ENCODE results near the gene USP46.
A peak's percentile ranks its signal among the peaks of the same experiment; 100 is the strongest.

Gene USP46

GRCh38 chr4:52665592-52665991 lies 6.5 kb upstream of the USP46 start:
- Mint-ChIP-seq H3K9me3 (peaks cover 3% of the 10 kb centered on the region), H3K4me3 (no peak overlapping the region)

DNA sequence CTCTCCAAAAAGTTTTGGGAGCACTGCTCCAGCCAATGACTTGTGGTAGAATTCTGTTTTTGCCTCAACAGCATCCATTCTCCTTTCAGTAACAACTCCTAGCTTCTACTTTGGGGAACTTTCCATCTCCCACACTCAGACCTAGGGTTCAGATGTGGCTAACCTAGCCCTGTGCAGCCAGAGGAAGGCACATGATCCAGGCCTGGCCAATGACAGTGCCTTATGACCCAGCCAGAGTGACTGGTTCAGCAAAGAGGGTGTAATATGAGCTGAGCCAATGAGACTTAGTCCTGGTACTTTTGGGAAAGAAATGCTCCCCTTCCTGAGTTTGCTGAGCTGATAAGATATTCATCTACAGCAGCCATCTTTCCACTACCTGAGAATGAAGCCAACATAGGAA lies 5.4 kb upstream of the USP46 start:
- H3K27me3 Mint-ChIP-seq (ENCODE audit: low read depth), result peaks cover 22% of the 10 kb centered on the region
- peaks cover 16% of the 10 kb centered on the region for H3K36me3 Mint-ChIP-seq (ENCODE audit: low read depth)
- no peak overlapping the region for H3K4me3 Mint-ChIP-seq
- H3K27ac Mint-ChIP-seq, result no peak overlapping the region
- peaks cover 12% of the 10 kb centered on the region for H3K4me1 Mint-ChIP-seq (ENCODE audit: low read depth)
- peaks cover 3% of the 10 kb centered on the region for H3K9me3 Mint-ChIP-seq
- DNase-seq (ENCODE audit: low spot score), result no peak

More at GRCh38 chr4:52665592-52665991, 6.5 kb upstream of the USP46 start:
- Mint-ChIP-seq H3K27ac (no peak overlapping the region), H3K27me3 (ENCODE audit: low read depth) (peaks cover 20% of the 10 kb centered on the region), H3K36me3 (ENCODE audit: low read depth) (peaks cover 12% of the 10 kb centered on the region), H3K4me1 (ENCODE audit: low read depth) (peaks cover 8% of the 10 kb centered on the region)
- DNase-seq (ENCODE audit: low spot score), result no peak

DNA sequence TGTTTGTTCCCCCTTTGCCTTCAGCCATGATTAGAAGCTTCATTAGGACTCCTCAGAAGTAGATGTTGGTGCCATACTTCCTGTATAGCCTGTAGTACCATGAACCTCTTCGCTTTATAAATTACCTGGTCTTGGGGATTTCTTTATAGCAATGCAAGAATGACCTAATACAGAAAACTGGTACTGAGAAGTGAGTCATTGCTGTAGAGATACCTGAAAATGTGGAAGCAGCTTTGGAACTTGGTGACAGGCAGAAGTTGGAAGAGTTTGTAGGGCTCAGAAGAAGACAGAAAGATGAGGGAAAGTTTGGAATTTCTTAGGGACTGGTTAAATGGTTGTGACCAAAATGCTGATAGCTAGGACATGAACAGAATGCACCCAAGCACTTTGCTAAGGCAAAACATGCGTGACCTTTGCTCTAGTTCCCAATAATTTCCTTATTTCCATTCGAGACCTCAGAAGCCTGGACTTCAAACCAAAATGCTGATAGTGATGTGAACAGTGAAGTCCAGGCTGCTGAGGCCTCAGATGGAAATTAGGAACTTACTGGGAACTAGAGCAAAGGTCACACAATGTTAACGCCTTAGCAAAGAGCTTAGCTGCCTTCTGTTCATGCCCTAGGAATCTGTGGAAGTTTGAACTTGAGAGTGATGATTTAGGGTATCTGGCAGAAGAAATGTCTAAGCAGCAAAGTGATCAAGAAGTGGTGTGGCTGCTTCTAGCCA lies 3.0 kb upstream of the USP46 start:
- peaks cover 21% of the 10 kb centered on the region for H3K36me3 Mint-ChIP-seq (ENCODE audit: low read depth)
- peaks cover 24% of the 10 kb centered on the region for H3K4me1 Mint-ChIP-seq (ENCODE audit: low read depth)
- no peak overlapping the region for H3K27ac Mint-ChIP-seq
- no peak for DNase-seq (ENCODE audit: low spot score)
- no peak overlapping the region for H3K4me3 Mint-ChIP-seq
- H3K27me3 Mint-ChIP-seq (ENCODE audit: low read depth), result peaks cover 20% of the 10 kb centered on the region
- H3K9me3 Mint-ChIP-seq, result peaks cover 3% of the 10 kb centered on the region

DNA sequence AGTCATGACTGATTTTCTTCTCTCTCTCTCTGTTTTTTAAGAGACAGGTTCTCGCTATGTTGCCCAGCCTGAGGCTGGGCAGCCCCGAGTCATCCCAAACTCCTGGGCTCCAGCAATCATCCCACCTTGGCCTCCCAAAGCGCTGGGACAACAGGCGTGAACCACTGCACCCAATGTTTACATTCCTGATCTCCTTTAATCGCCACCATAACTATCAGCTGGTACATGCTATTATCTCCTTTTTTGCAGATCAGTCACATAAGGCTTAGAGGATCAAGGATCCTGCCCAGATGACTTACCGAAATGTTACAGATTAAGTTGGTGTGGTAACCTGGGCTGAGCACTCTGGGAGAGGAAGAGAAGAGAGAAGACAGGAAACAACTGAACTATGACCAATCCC lies 1.5 kb upstream of the USP46 start:
- H3K4me3 Mint-ChIP-seq, result peak overlapping the region; percentile 82
- peaks cover 22% of the 10 kb centered on the region for H3K27me3 Mint-ChIP-seq (ENCODE audit: low read depth)
- H3K9me3 Mint-ChIP-seq, result peaks cover 3% of the 10 kb centered on the region
- DNase-seq (ENCODE audit: low spot score), result no peak
- peaks cover 28% of the 10 kb centered on the region for H3K4me1 Mint-ChIP-seq (ENCODE audit: low read depth)
- peaks cover 26% of the 10 kb centered on the region for H3K36me3 Mint-ChIP-seq (ENCODE audit: low read depth)
- H3K27ac Mint-ChIP-seq, result no peak overlapping the region

- peak overlapping the region; percentile 53 for H3K27ac Mint-ChIP-seq
- DNase-seq (ENCODE audit: low spot score), result no peak
- peaks cover 28% of the 10 kb centered on the region for H3K4me1 Mint-ChIP-seq (ENCODE audit: low read depth)
- peaks cover 3% of the 10 kb centered on the region for H3K9me3 Mint-ChIP-seq
- peaks cover 28% of the 10 kb centered on the region for H3K36me3 Mint-ChIP-seq (ENCODE audit: low read depth)
- peak overlapping the region; percentile 82 for H3K4me3 Mint-ChIP-seq
- H3K27me3 Mint-ChIP-seq (ENCODE audit: low read depth), result peaks cover 22% of the 10 kb centered on the region
Observed at GRCh38 chr4:52659722-52660261, 691 bp upstream of the USP46 start.

DNA sequence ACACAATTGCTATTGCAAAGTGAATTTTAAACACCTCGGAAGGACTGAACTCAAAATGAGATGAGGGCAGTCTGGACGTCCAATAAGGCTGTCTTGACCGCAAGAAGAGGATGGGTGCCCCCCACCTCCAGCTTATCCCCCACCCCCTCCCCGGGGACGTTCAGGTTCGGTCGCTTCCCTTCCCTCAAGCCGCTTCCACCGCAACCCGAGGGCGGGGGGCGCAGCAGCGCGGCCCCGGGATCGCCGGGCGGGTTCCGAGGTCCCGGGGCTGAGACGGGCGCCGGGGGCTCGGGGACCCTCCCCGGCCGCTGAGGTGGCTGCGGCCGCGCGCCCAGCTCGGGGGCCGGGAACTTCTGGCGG lies 480 bp downstream of the USP46 start:
- Mint-ChIP-seq H3K36me3 (ENCODE audit: low read depth) (peaks cover 28% of the 10 kb centered on the region), H3K27ac (no peak overlapping the region), H3K27me3 (ENCODE audit: low read depth) (peaks cover 22% of the 10 kb centered on the region), H3K9me3 (peaks cover 3% of the 10 kb centered on the region), H3K4me3 (peak overlapping the region; percentile 75), H3K4me1 (ENCODE audit: low read depth) (peaks cover 28% of the 10 kb centered on the region)
- no peak for DNase-seq (ENCODE audit: low spot score)

DNA sequence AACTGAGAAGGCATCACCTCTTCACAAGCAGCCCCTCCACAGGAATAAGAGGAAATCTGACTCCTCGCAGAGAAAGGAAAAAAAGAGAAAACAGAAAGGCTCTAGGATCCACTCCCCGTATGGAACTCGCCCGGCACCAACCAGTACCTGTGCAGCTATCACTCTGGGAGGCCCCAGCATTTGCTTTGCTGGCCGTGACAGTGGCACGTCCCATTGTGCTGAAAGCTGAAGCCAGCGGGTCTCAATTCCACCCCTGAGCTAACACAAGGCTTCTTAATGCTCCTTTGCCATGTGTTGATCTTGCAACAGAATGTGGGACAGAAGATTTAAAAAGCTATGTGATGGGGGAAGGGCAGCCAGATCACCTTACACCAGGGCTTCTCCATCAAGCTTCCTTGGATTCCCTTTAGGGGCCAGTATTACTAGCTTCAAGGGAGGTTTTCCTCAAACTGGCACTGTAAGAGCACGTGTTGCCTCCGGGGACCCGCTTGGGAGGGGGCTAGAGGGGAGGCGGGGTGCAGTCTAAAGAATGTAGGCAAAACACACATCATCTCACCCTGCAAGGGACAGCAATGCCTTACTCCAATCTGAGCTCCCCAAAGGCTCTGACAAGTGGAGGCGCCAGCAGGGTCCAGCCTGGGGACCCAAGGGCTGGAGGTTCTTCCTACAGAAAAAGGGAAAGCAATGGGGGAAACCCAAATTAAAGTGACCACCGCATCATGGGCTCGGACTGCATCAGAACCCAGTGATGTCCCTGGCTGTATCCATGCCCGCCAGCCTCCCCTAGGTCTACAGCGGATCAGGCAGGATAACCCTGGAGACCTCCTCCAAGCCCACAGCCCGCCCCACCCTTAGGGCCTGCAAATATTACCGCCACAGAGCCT lies 1.2 kb downstream of the USP46 start:
- Mint-ChIP-seq H3K36me3 (ENCODE audit: low read depth) (peaks cover 28% of the 10 kb centered on the region), H3K4me1 (ENCODE audit: low read depth) (peaks cover 29% of the 10 kb centered on the region), H3K27me3 (ENCODE audit: low read depth) (peaks cover 22% of the 10 kb centered on the region), H3K4me3 (peak overlapping the region; percentile 75), H3K9me3 (peaks cover 3% of the 10 kb centered on the region), H3K27ac (no peak overlapping the region)
- no peak for DNase-seq (ENCODE audit: low spot score)

DNA sequence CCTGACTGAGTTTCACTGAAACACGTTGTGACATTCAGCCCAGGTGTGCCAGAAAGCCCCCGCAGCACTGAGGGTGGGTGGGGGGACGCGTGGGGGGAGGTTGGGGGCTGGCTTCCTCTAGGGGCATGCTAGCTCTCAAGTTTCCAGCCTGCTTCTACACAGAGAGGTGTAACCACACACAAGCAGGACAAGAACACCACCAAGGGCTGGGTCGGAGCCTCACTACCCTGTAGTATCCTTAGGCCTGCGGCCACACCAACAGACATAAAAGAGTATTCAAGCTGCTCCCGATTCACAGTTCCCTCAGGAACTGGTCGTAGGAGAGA lies 1.8 kb downstream of the USP46 start:
- Mint-ChIP-seq H3K4me3 (peak overlapping the region; percentile 75), H3K27ac (no peak overlapping the region), H3K36me3 (ENCODE audit: low read depth) (peaks cover 28% of the 10 kb centered on the region), H3K9me3 (peaks cover 3% of the 10 kb centered on the region), H3K4me1 (ENCODE audit: low read depth) (peaks cover 31% of the 10 kb centered on the region), H3K27me3 (ENCODE audit: low read depth) (peaks cover 21% of the 10 kb centered on the region)
- no peak for DNase-seq (ENCODE audit: low spot score)

- DNase-seq (ENCODE audit: low spot score), result no peak
- Mint-ChIP-seq H3K4me3 (no peak overlapping the region), H3K36me3 (ENCODE audit: low read depth) (peaks cover 21% of the 10 kb centered on the region), H3K9me3 (no peaks in the 10 kb centered on the region), H3K27ac (no peak overlapping the region), H3K4me1 (ENCODE audit: low read depth) (peaks cover 31% of the 10 kb centered on the region), H3K27me3 (ENCODE audit: low read depth) (peaks cover 15% of the 10 kb centered on the region)
Observed at GRCh38 chr4:52655506-52655905, 3.6 kb downstream of the USP46 start.

DNA sequence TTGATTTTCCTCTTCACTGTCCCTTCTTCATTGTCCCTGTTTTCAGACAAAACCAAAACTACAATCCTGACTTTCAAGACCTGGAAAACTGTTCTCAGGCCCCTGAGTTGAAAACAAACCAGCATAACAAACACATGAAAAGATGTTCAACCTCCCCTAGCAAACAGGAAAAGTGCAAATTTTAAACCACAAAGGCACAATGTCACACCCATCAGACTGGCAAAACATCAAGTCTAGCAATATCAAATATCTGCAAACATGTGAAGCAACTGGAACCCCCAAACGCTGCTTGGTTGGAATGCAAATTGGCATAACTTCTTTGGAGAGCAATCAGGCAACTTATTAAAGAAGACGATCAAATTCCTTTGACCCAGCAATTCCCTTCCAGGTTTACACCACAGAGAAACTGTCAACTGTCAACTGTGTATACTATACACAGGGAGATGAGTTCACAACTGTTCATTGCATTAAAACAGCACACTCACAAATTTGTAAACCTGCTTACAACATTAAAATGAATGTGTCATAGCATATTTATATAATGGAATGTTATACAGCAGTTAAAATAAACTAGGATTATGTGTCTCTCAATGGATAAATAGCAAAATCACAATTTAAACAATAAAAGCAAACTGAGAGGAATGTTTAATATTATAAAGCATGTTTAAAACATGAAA lies 7.0 kb downstream of the USP46 start:
- Mint-ChIP-seq H3K36me3 (ENCODE audit: low read depth) (peaks cover 17% of the 10 kb centered on the region), H3K27ac (peak overlapping the region; percentile 64), H3K4me1 (ENCODE audit: low read depth) (peaks cover 22% of the 10 kb centered on the region), H3K4me3 (peak overlapping the region; percentile 63), H3K9me3 (peaks cover 12% of the 10 kb centered on the region), H3K27me3 (ENCODE audit: low read depth) (peaks cover 6% of the 10 kb centered on the region)
- DNase-seq (ENCODE audit: low spot score), result no peak

- H3K27ac Mint-ChIP-seq, result no peak overlapping the region
- H3K27me3 Mint-ChIP-seq (ENCODE audit: low read depth), result no peaks in the 10 kb centered on the region
- peaks cover 10% of the 10 kb centered on the region for H3K36me3 Mint-ChIP-seq (ENCODE audit: low read depth)
- H3K4me3 Mint-ChIP-seq, result no peak overlapping the region
- peaks cover 12% of the 10 kb centered on the region for H3K9me3 Mint-ChIP-seq
- no peak for DNase-seq (ENCODE audit: low spot score)
- H3K4me1 Mint-ChIP-seq (ENCODE audit: low read depth), result peaks cover 16% of the 10 kb centered on the region
Observed at GRCh38 chr4:52648836-52649235, 10.3 kb downstream of the USP46 start.

DNA sequence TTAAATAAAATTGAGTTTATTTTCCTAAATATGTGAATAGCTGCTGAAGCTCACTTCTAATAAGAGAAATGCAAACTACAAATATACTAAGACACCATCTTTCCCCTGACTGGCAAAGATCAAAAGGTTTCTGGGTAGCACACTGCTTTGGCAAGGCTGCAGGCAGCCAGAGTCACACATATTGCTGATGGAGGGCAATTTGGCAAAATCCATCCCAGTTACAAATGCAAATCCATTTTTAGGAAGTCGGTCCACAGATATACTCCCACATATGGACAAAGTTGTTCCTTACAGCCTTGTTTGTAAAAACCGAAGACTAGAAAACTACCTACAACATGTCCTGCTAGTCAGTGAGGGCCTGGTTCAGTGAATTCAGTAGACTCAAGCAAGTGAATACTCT lies 12.4 kb downstream of the USP46 start:
- no peak for DNase-seq (ENCODE audit: low spot score)
- no peak overlapping the region for H3K27ac Mint-ChIP-seq
- peaks cover 3% of the 10 kb centered on the region for H3K27me3 Mint-ChIP-seq (ENCODE audit: low read depth)
- H3K9me3 Mint-ChIP-seq, result peaks cover 12% of the 10 kb centered on the region
- H3K36me3 Mint-ChIP-seq (ENCODE audit: low read depth), result peaks cover 6% of the 10 kb centered on the region
- peaks cover 16% of the 10 kb centered on the region for H3K4me1 Mint-ChIP-seq (ENCODE audit: low read depth)
- no peak overlapping the region for H3K4me3 Mint-ChIP-seq

DNA sequence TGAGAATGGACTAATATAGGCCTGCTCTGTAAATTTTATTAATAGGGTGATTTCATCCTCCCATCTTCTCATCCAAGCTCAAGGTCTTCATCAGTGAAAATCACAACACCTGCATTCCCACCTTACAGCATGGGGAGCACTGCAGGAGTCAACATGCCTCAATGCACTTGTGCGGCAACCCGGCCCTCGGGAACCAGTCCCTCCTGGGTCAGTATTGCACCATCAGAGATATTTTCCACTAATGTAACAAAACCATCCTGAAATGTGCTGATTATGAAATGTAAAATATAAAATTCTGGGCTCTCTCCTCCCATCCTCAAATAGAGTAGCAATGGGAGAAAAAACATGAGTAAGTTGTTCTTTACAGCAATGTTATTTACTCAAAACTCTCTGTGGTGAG lies 13.0 kb downstream of the USP46 start:
- peaks cover 12% of the 10 kb centered on the region for H3K9me3 Mint-ChIP-seq
- DNase-seq (ENCODE audit: low spot score), result no peak
- H3K27ac Mint-ChIP-seq, result no peak overlapping the region
- H3K4me3 Mint-ChIP-seq, result no peak overlapping the region
- H3K27me3 Mint-ChIP-seq (ENCODE audit: low read depth), result peaks cover 3% of the 10 kb centered on the region
- peaks cover 19% of the 10 kb centered on the region for H3K4me1 Mint-ChIP-seq (ENCODE audit: low read depth)
- H3K36me3 Mint-ChIP-seq (ENCODE audit: low read depth), result peaks cover 5% of the 10 kb centered on the region

DNA sequence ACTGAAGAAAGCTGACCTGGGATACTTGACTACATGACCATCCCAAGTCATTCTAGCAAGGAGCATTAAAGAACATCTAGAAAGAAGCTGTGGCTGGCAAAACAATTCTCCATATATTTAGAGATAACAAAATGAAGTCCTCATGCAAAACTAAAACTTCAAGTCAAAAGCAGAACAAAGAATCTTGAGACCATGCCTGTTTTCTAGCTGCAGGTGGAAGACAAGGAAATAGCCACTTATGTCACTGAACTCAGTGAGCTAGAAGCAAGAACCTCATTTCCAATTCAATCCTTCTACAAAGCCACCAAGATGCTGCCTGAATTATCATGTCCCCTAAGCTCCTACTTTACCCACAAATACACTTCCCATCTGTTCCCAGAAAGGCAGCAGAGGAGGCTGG lies 13.8 kb downstream of the USP46 start:
- Mint-ChIP-seq H3K27me3 (ENCODE audit: low read depth) (peaks cover 3% of the 10 kb centered on the region), H3K9me3 (peaks cover 11% of the 10 kb centered on the region), H3K4me1 (ENCODE audit: low read depth) (peaks cover 18% of the 10 kb centered on the region), H3K27ac (no peak overlapping the region), H3K36me3 (ENCODE audit: low read depth) (peaks cover 4% of the 10 kb centered on the region), H3K4me3 (no peak overlapping the region)
- no peak for DNase-seq (ENCODE audit: low spot score)
